GM18867 (cell line): ENCODE results near the gene RNF13.
"Not testable (repeated sequence)": the region's sequence is repeated elsewhere in the genome, so short reads cannot be mapped to it uniquely, and the experiment has no call there.

Experiments used
- ATAC-seq: cut with Tn5 transposase; IDR thresholded peaks from one replicate; pipeline ENCODE4 v1.9.1; 2021; ENCODE audit warnings: mild to moderate bottlenecking, moderate library complexity; ENCODE audit not compliant: unreplicated experiment

The RNF13 gene

GRCh38 chr3:149894205-149894604 is 81.2 kb downstream of the RNF13 start:
- ATAC-seq: no peak

- no peak for ATAC-seq
Observed at GRCh38 chr3:149895339-149895738, 82.3 kb downstream of the RNF13 start.

- ATAC-seq: no peak
Observed at GRCh38 chr3:149895769-149896168, 82.8 kb downstream of the RNF13 start.

DNA sequence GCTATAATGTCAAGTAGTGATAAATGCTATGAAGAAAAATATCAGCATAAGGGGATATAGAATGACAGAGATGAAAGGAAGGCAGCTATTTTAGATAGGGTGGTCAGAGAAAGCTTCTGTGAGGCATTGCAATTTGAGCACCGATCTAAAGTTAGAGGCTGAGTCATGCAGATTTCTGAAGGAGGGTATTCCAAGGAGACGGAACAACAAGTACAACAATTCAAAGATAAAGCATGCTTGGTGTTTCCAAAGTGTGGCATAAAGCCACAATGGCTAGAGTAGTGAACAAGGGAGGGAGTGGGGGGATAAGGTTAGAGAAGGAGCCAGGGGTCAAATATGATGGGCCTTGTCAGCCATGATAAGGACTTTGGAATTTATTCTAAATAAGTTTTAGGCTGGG is 85.8 kb downstream of the RNF13 start:
- ATAC-seq: no peak

DNA sequence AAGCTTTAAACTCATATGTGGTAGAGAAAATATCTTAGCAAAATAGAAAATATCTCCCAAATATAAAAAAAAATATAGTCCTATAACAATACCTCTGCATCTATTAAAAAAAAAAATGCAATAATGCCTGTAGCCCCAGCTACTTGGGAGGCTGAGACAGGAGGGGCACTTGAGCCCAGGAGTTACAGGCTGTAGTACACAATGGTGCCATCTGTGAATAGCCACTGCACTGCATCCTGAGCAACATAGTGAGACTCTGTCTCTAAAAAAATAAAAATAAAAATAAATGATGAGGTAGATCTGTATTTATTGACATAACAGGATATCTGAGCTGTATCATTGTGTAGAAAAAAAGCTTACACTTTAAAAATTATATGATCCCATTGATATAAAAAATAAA is 87.3 kb downstream of the RNF13 start:
- no peak for ATAC-seq

DNA sequence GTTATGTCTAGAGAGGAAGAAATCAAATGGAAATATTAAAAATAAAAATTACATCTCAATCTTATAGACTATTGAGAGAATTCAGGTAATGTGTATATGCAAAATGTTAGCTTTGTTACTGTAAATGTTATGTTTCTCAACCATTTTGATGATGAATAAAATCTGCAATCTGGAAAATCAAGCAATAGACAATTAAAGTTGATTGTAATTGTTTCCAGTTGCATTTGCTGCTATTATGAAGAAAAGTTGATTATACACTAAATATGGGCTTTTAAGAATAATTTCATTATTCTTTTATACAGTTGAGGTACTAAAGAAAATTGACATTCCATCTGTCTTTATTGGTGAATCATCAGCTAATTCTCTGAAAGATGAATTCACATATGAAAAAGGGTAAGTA is 88.8 kb downstream of the RNF13 start:
- ATAC-seq: no peak

DNA sequence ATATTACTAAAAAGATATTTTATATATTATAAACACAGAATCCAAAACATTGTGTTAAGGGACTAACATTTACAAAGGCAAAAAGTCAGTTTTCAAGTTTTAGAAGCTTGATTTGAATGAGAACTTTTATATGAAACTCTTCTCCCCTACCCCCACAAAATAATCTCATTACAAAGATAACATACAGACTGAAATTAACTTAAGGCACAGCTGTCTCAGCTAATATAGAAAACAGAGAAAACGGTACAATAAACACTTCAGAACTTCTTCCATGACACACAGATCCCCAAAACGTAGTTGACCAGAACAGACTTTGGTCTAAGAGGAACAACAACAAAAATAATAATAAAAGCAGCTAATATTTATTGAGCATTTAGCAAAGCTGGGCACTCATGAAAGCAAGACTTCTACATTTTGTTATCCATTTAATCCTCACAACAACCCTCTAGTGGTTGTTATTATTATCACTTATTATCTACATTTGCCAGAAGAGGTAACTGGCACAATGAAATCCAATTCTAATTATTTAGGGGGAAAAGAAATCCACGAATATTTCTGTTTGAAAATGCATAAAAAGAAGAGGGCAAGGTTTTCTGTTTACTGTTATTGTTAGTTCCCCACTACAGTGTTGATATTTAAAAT is 89.6 kb downstream of the RNF13 start:
- ATAC-seq: no peak

DNA sequence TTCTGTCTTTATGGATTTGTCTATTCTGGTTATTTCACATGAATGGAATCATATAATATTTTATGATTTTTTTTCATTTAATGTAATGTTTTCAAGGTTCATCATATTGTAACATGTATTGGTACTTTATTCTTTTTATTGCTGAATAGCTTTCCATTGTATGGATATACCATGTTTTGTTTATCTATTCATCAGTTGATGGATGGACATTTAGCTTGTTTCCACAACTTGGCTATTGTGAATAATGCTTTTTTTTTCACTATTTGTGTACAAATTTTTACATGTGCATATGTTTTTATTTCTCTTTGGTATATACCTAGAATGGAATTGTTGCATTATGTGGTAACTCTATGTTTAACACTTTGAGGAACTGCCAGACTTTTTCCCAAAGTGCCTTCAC is 93.0 kb downstream of the RNF13 start:
- ATAC-seq: no peak

GRCh38 chr3:149908424-149908957 is 95.5 kb downstream of the RNF13 start:
- ATAC-seq: no peak

DNA sequence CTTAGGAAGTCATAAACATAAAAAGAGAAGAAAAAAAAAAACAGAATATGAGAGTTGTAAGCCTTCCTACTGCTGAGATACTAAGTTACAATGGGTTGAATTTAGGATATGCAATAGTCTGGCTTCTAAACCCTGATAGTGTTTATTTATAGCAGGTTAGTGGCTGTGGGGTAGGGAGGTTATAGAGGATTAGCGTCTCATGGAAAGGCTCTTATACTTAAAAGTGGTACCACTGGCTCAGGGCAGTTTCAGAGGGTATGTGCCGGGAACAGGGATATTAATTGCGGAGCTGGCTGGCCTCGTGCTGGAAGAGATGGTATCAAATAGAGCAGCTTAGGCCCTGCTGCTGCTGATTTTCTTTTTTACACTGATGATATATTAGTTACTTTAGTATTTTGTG is 96.9 kb downstream of the RNF13 start:
- ATAC-seq: no peak

GRCh38 chr3:149917124-149917667 is 104.2 kb downstream of the RNF13 start:
- ATAC-seq: no peak

GRCh38 chr3:149919509-149919908 is 106.5 kb downstream of the RNF13 start:
- no peak for ATAC-seq

DNA sequence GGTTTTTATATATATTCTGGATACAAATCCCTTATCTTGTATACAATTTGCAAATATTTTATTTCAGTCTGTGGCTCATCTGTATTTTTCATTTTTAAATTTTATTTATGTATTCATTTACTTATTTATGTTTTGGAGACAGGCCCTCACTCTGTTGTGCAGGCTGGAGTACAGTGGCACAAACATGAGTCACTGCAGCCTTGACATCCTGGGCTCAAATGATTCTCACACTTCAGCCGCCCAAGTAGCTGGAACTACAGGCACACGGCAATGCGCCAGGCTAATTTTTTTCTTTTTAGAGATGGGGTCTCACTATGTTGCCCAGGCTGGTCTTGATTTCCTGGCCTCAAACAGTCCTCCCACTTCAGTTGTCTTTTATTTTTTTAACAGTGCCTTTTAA is 107.1 kb downstream of the RNF13 start:
- ATAC-seq: no peak

DNA sequence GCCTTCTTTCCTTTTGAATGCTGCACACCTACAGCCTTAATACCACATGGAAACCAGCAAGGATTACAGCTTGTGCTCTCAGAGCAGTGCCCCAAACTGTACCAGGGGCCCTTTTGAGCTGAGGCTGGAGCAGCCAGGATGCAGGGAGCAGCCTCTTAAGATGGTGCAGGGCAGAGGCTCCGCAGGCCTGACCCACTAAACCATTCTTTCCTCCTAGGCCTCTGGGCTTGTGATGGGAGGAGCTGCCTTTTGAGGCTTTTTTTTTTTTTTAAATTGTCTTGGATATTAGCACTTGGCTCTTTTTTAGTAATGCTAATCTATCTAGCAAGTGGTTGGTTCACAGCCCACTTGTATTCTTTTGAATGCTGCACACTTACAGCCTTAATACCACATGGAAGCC is 120.0 kb downstream of the RNF13 start:
- ATAC-seq: no peak

- ATAC-seq: peak; percentile 56
Observed at GRCh38 chr3:149933858-149934257, 120.8 kb downstream of the RNF13 start.

GRCh38 chr3:149934524-149934923 is 121.5 kb downstream of the RNF13 start:
- ATAC-seq: no peak

GRCh38 chr3:149936812-149937230 is 123.8 kb downstream of the RNF13 start:
- ATAC-seq: peak; percentile 69

DNA sequence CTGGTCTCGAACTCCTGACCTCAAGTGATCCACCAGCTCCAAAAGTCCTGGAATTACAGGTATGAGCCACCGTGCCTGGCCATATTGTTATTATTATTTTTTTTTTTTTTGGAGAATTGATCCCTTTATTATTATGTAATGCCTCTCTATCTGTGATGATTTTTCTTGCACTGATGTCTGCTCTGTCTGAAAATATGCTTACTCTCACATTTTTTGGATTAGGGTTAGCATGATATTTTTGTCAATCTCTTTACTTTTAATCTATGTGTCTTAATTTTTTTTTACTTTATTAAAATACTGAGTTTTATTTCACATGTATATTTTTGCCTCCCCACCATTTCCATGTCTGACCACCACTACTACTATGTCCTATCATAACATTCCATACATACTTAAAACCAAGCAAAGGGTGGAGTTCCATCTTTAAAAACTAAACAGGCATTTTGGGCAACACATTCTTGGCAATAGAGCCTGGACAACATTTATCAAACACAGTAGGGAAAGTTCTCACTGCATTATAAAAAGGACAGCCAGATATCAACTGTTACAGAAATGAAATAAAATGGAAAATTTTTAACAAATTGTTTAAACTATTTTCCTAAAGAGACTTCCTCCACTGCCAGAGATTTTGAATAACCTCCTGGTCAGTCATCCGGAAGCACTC is 125.5 kb downstream of the RNF13 start:
- not testable (repeated sequence) for ATAC-seq

- no peak for ATAC-seq
Observed at GRCh38 chr3:149941186-149941585, 128.2 kb downstream of the RNF13 start.

DNA sequence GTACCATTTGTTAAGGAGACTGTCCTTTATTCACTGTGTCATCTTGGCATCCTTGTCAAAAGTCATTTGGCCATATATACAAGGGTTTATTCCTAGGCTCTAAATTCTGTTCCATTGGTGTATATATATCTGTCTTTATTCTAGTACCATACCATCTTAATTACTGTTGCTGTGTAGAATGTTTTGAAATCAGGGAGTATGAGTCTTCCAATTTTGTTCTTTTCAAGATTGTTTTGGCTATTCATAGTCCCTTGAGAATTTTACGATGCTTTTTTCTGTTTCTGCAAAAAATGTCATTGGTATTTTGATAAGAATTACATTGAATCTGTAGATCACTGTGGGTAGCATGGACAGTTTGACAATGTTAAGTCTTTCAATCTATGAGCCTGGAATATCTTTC is 128.9 kb downstream of the RNF13 start:
- ATAC-seq: no peak

GRCh38 chr3:149942409-149942808 is 129.4 kb downstream of the RNF13 start:
- ATAC-seq: no peak

GRCh38 chr3:149943966-149944365 is 131.0 kb downstream of the RNF13 start:
- not testable (repeated sequence) for ATAC-seq
